NCI-H2107 treated with DMSO at 0.1 percent for 48 hours (cell line): ENCODE results near the gene ODF2.
"Not testable (repeated sequence)": the region's sequence is repeated elsewhere in the genome, so short reads cannot be mapped to it uniquely, and the experiment has no call there.

Experiments used
- DNase-seq: peaks from one replicate; lab custom pipeline; 2025; ENCODE audit not compliant: unreplicated experiment; lab: John Stamatoyannopoulos, UW

ODF2 gene

DNA sequence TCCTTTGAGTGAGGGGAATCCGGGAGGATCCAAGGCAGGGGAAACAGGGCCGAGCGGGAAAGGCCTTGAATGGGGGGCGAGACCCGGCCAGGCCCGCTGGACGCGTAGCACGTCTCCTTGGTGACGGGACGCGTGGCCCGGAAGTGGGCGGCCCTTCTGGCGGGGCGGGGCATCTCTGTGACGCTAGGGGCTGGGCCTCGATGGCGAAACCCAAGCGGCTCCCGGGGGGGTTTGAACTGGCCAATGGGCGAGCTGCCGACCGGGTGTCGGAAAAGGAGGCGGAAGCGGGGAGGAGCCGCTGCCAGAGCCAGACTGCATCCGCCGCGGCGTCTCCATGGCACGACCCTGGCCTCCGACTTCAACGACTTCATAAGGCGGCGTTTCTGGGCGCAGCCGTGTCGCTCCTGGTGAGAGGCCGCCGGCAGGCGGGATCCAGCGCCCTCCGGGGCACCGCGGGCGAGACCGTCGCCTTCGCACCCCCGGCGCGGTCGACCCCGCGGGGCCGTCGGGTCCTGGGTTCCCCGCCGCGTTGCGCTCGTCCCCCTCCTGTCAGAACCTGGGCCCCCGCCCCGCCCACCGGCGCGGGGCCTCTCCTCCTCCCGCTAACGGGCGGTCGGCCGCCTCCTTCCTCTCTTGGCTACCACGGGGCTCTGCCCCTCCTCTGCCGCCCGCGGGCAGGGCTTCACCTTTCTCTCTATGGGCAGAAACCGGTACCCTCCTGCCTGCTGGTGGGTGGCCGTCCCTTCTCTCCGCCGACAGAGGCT, at the start of gene ODF2:
Gene ODF2 (plus strand): TSS at position 158 of the 764 bp plus-strand sequence. CDS start 86 bp downstream, at position 244.
- DNase-seq = peak; percentile 88

DNA sequence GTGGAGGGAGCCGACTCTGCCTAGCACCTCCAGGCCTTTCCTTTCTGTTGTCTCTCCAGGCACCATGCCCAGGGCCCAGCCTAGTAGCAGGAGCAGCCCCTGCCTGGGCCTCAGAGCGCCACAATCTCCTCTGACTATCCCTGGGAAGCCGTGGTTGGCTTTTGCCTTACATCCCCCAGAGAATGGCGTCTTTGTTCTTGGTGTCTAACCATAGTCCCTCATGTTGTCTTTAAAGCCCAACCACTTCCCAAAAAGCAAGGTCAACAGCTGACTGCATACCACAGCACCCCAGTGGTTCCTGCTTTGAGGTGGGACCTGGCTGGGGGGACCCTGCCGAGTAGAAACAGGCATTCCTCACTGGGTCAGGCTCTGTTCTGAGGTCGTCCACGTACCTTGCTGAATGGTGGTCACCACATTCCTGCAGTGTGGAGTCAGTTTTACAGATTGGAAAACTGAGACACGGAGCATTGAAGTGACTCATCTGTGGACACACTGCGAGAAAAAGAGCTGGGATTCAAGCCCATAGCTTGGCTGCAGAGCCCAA, 48.9 kb upstream of the ODF2 start:
- no peak for DNase-seq

DNA sequence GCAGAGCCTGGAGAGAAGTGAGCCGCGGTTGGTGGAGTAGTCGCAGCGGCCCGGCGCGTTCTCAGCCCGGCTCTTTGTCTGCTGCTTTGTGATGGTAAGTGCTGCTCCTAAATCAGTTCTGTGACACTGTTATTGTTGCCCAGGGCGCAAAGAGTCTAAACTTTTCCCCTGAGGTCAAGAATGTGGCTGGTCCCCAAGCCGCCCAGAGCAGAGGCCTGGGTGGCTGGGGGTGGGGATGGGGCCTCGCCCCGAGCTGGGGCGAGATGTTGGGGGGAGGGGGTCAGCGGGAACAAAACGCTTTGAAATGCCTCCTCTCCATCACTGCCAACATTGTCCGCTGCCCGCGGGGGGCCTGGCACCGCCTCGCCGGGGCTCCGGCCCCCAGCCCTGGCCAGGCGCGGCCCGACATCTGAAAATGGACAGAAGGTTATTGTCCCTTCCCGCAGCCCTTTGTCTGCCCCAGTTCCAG, 46.8 kb upstream of the ODF2 start:
- no peak for DNase-seq

DNA sequence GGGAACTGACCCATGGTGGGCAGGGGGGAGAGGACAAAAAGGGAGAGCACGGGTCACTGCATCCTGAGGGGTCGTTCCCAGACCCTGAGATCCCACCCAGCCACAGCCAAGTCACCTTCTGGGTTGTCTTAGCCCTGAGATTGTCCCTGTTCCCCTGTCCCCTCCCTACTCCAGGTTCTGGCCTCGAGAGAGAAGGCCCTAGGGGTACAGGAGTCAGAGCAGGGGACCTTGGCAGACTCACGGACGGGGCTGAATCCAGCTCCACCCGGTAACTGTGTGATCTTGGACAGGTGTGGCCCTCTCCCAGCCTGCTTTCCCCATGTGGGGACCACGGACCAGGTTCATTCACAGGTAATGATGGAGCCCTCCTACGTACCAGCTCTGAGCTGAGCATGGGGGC, 46.4 kb upstream of the ODF2 start:
- DNase-seq = no peak

DNA sequence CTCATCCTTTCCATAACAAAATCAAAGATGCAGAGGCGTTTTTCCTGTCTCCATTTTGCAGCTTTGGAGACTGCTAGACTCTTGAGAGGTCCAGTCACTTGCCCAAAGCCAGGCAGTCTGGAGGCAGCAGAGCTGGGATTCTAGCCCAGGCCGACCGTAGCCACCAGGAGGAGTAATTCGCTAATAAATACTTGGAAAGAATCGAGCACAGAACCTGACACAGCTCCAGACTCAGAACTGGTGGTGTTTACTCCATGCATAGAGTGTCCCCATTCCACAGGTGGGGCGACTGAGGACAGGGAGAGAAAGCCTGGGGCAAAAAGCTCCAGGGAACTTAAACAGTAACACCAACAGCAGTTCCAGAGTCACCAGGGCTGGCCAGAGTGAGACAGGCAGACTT, 45.8 kb upstream of the ODF2 start:
- no peak for DNase-seq

DNA sequence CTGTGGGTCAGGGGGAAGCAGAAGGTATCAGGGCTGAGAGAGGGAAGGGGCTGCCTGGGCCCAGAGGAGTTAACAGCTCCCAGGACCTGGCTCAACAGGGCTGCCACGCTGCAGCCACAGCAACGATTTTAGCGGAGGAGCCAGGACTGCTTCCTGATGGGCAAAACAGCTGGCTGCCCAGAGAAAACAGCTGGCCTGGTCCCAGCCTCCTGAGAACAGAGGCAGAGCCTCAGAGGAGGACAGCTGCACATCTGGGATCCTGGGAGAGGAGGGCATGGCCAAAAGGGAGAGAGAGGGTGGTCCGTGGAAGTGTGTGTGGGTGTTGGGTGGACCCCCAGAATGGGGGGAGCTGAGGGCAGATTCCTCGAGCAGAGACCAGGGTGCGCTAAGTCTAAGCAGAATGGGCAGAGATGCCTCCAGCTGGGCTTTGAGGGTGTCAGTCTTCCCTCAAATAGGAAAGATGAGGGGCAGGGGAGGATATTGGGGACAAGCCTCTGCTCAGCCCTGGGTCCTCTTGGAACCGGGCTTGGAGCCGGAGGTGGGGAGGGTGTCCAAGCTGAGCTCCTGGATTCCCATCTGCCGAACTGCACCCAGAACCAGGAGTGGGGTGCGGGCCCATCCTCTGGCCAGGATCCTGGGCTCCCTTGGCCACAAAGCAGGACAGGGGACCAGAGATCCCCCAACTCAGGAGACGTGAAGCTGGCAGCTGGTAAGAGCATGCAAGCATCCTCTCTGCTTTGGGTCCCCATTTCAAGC, 44.3 kb upstream of the ODF2 start:
- DNase-seq = no peak

DNA sequence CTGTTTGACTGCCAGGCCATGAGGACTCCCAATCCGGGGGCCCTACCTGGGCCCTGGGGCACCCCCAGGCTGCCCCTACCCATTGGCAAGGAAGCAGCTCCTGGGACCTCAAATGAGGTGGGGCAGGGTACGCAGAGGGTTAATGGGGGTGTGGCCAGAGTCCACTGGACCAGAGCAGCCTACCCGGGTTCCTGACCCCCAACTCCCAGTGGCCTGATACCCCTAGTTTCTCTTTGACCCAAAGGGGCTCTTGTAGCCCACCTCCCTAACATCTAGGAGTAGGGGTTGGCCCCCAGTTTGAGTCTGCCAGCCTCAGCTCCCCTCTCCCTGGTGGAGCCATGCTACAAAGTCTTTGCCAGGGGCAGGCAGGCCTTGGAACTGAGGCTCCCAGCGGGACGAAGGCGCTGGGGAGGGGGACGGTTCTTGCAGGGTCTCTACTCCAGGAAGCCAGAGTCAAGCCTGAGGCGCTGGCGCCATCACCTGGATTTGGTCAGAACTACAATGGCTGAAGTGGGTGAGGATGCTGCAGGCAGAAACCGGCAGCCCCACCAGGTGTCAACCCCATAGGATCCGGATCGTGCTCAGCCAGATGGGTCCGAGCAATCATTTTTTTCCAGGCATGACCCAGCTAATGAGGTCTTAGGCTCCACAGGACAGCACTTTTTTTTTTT, 43.6 kb upstream of the ODF2 start:
- peak; percentile 28 for DNase-seq

DNA sequence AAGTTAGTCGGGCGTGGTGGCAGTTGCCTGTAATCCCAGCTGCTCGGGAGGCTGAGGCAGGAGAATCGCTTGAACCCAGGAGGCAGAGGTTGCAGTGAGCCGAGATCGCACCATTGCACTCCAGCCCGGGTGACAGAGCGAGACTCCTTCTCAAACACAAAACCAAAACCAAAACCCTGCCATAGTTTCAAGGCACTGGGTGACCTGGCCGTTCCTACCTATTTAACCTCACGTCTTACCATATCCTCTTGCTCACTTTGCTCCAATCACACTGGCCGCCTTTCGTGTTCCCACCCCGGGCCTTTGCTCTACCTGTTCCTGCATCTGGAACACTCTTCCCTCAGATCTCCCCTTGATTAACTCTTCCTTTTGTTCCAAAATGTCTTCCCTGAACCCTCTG, 42.1 kb upstream of the ODF2 start:
- DNase-seq = not testable (repeated sequence)

DNA sequence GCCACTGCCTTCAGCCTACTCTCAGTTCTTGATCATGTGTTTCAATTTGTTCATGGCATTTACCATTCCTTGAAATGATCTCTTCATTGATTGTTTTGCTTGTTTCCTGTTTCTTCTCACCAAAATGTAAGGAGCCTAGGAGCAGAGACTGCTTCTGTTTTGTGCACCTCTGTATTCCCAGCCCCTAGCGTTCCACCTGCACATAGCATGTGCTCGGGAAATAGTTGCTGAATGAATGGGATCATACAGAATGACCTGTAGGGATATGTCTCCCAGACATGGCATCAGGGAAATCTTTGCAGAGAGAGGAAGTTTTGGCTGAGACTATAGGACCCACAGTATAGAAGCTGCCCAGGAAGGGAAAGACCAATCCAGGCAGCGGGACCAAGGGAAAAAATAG, 41.3 kb upstream of the ODF2 start:
- no peak for DNase-seq

DNA sequence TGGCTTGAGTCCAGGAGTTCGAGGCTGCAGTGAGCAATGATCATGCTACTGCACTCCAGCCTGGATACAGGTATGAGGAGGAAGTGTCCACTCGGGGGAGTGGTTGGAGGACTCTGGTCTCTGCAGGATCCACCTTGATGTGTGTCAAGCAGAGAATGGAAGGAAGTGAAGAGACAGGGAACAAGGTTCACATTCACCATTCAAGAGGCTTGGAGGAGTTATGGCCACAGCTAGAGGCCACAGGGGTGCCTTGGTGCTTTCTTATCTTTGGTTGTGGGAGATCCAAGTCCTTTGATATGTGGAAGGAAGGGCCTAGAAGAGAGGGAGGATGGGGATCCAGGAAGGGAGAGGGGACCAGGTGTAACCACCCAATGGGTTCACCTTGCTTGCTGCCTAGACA, 40.5 kb upstream of the ODF2 start:
- no peak for DNase-seq

DNA sequence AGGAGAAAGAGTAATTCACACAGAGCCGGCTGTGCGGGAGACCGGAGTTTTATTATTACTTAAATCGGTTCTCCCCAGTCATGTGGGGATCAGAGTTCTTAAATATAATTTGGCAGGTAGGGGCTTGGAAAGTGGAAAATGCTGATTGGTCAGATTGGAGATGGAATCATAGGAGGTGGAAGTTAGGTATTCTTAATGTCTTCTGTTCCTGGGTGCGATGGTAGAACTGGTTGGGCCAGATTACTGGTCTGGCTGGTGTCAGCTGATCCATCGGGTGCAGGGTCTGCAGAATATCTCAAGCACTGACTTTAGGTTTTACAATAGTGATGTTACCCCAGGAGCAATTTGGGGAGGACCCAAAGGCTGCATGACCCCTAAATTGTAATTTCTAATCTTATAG, 39.8 kb upstream of the ODF2 start:
- DNase-seq = no peak

DNA sequence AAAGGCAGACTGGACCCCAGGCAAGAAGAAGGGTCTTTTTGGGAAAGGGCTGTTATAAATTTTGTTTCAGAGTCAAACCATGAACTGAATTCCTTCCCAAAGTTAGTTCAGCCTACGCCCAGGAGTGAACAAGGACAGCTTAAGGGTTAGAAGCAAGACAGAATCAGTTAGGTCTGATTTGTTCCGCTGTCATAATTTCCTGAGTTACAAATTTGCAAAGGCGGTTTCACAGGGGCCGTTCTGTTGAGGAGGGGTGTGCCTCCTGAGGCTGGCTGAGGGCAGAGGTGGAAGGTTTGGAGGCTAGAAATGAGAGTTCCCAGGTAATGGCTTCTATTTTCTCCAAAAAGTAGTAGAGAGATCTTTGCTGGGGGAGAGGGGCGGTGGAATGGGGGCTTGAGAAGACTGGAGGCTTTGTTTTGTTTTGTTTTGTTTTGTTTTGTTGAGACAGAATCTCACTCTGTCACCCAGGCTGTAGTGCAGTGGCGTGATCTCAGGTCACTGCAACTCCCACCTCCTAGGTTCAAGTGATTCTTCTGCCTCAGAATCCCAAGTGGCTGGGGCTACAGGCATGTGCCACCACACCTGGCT, 39.3 kb upstream of the ODF2 start:
- DNase-seq = no peak

DNA sequence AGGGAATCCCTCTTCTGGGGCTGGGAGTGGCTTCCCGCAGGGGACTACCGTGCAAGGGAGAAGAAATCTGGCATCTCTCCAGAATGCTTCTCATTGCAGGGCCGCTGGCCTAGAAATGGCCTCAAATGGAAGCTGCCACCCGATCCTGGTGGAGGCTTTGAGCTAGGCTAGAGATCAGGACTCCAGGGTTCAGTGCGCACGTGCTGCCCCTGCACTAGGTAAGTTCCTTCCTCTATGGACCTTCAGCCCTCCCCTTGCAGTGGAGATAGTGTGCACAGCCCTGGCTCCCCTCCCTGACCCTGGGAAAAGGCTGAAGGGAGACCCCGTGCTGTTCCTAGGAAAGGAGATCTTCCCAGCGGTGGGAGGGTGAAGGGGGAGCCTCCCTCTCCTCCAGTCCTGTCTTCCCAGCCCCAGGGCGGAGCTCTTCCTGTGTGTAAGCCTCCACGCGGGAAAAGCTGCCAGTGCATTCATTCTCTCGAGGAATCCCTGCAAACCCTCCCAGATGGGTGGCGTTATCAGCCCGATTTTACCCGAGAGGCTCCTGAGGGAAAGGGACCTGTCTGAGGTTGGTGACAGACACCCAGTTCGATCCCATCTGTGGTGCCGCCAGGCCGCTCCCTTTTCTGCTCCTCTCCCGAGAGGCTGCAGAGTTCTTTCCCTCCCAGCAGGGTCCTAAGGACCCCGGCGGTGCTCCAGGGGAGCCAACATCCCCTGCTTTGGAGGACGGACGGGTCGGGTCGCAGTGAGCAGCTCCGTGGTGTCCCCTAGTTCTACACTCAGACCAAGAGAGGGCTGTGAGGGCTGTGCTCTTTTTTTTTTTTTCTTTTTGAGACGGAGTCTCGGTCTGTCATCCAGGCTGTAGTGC, 36.5 kb upstream of the ODF2 start:
- peak; percentile 54 for DNase-seq

DNA sequence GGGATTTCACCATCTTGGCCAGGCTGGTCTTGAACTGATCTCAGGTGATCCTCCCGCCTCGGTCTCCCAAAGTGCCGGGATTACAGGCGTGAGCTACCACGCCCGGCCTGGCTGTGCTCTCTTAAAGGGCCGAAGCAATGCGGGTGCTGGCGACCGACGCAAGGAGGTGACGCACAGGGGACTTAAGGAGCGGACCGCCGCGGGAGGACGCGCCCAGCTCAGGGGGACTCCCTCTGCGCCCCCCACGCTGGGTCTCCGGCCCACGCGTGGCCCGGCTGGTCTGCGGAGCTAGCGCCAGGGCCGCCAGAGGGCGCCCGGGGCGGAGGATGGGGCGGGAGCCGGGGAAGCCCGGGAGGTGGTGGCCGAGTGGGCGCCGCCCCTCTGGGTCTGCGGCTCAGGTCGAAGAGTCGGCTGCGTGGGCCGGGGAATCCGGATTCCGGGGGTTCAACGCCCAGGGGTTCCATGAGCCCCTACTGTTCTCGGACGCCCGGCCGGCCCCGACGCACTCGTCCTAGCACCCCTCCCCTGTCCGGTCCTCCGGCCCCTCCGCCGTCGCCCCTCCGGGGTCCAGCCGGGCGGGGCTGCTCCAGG, 35.7 kb upstream of the ODF2 start:
- no peak for DNase-seq

DNA sequence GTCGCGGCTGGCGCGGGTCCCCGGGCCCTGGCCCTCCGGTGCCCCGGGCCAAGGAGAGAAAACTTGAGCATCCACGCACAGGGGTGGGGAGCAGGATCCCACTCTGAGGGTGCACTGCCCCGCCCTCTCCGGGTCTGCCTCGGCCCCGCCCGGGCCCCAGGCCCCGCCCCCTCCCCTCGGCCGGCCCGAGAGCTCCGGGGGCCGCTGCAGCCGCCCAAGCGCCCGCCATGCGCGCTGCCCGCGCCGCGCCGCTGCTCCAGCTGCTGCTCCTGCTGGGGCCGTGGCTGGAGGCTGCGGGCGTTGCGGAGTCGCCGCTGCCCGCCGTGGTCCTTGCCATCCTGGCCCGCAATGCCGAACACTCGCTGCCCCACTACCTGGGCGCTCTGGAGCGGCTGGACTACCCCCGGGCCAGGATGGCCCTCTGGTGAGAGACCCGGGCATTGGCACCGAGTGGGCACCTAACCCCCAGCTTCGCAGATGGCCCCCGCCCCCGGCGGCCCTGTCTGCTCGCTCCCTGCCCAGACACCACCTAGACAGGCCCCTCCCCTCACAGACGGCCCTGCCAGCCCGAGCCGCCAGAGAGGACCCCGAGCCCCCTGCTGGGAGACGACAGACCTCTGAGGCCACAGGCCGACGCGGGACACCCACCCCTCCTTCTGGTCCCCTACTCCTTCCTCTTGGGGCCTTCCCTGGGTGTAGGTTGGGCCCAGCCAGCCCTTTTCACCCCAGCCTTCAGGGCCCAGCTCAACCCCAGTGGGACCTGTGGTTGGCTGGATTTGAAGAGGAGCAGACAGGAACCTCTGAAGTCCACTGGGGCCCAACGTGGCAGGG, 34.9 kb upstream of the ODF2 start, which contains the start of gene CERCAM:
Gene CERCAM (plus strand): TSS at position 207 of the 831 bp plus-strand sequence. CDS start 21 bp downstream, at position 228.
- no peak for DNase-seq

DNA sequence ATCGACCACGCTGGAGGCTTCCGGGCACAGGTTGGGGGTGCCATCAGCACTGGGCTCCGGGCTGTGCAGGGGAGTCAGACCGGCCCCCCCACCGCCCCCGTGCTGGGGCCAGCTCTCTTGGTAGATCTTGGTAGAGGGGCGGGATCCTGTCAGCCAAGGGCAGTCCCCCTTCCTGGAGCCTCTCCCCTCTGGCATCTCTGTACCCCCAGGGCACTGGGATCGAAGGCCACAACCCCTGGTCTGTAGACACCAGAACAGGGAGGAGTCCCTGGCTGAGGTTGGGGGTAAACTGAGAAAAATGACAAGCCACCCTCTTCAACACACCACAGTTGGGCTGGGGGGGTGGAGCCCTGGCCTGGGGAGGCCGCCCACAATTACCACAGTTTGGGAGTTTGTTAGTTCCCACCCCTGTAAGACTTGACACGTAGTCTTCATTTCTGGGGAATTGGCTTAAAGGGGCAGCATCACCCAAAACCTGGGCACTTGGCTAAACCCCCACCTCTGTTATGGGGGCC, 34.3 kb upstream of the ODF2 start:
- DNase-seq = no peak

DNA sequence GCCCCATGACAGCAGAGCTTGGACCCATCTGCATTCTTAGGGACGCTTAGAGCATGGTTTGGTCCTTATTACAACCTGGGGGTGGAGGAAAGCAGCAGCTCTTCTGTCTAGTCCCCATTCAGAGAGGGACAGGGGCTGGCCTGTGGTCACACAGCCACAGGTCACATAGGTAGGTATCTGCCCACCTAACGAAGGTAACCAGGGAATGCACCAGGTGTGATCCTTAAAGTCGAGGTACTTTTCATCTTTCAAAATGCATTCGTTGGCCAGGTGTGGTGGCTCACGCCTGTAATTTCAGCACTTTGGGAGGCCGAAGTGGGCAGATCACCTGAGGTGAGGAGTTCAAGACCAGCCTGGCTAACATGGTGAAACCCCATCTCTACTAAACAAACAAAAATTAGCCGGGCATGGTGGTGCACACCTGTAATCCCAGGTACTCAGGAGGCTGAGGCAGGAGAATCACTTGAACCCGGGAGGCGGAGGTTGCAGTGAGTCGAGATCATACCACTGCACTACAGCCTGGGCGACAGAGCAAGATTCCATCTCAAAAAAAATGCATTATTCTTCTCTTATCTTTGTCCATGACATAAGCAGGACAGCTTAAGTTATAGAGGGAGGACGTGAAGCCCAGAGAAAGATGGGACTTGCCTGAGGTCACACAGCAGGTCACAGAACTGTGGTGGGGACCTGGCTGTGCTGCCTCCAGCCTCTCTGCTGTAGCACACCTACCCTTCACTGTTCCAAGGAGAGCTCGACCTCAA, 33.6 kb upstream of the ODF2 start:
- not testable (repeated sequence) for DNase-seq

DNA sequence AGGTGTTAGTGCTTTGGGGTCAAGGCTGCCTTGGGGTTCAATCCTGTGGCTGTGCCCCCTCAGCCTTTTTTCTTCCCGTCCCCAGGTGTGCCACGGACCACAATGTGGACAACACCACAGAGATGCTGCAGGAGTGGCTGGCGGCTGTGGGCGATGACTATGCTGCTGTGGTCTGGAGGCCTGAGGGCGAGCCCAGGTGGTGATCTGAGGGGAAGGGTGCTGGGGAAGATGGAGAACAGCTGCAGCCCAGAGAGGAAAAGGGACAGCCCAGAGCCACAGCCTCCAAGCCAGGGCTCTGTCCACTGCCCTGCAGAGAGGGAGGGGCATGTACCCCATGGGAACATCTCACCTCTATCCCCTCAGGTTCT, 33.0 kb upstream of the ODF2 start:
- DNase-seq = no peak
